ENCODE data around the gene MYO9B. TPM values are rescaled to one million over a fixed set of nuclear protein-coding genes. Genes with fewer than 3 reads are reported as not detected.

MYO9B gene
- polyA plus RNA-seq, 3 donors from 2014 or later: 5.9 to 33.8 (median 6.0) TPM

- no peak for DNase-seq
- peaks cover 0 to 1% of the 10 kb centered on the region in 2 donors for H3K4me1 Mint-ChIP-seq
- H3K4me3 Mint-ChIP-seq: no peak overlapping the region
- peak overlapping the region in 1 of 6 donors; percentile 68 for H3K27ac Mint-ChIP-seq
- H3K36me3 Mint-ChIP-seq: peaks cover 20 to 42% (median 21%) of the 10 kb centered on the region in 3 donors
- peaks cover 1 to 14% (median 3%) of the 10 kb centered on the region in 3 donors for H3K27me3 Mint-ChIP-seq (ENCODE audit: low read depth in 3 of 3)
- no peaks in the 10 kb centered on the region for H3K9me3 Mint-ChIP-seq
Observed at GRCh38 chr19:17202713-17203112, 127.1 kb downstream of the MYO9B start.

- peak; percentile 31 to 35 (median 32) for DNase-seq
- peaks cover 0 to 1% of the 10 kb centered on the region in 2 donors for H3K4me1 Mint-ChIP-seq
- H3K4me3 Mint-ChIP-seq: no peak overlapping the region
- no peaks in the 10 kb centered on the region for H3K9me3 Mint-ChIP-seq
- H3K27ac Mint-ChIP-seq: no peak overlapping the region
- H3K27me3 Mint-ChIP-seq (ENCODE audit: low read depth in 3 of 3): peaks cover 4 to 15% (median 7%) of the 10 kb centered on the region in 3 donors
- peaks cover 23 to 35% (median 25%) of the 10 kb centered on the region in 3 donors for H3K36me3 Mint-ChIP-seq
Observed at GRCh38 chr19:17205237-17206140, 129.9 kb downstream of the MYO9B start.

DNA sequence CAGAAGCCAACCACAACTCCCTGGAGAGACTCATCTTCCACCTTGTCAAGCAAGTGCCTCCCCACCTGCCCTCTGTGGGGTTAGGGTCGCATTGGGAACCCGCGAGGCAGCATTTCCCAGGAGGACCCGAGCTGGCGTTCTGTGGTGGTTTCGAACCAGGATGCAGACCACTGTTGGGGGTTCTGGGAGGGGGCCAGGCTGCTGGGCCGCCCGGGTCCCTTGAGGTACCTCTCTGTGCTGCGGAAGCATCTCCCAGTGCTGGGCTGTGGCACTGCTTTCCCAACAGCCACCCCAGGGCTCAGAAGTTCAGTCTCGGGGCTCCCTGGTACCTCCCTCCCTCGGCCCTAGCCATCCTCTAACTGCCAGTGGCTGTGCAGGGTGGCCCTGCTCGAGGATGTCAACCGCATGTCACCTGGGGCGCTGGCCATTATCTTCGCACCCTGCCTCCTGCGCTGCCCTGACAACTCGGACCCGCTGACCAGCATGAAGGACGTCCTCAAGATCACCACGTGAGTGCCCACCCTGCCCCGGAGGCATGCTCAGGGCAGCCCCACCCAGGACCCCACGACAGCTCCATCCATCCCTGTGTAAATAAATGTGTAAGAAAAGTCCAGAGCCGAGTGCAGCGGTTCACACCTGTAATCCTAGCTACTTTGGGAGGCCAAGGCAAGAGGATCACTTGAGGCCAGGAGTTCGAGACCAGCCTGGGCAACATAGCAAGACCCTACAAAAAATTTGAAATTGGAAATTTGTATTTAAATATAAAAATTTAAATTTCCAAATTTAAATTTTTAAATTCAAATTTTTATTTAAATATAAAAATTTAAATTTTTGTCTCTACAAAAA lies 131.4 kb downstream of the MYO9B start:
- no peak for DNase-seq
- peaks cover 0 to 1% of the 10 kb centered on the region in 2 donors for H3K4me1 Mint-ChIP-seq
- H3K27ac Mint-ChIP-seq: no peak overlapping the region
- H3K27me3 Mint-ChIP-seq (ENCODE audit: low read depth in 3 of 3): peaks cover 4 to 15% (median 7%) of the 10 kb centered on the region in 3 donors
- no peak overlapping the region for H3K4me3 Mint-ChIP-seq
- peaks cover 19 to 25% (median 20%) of the 10 kb centered on the region in 3 donors for H3K36me3 Mint-ChIP-seq
- no peaks in the 10 kb centered on the region for H3K9me3 Mint-ChIP-seq

- H3K27ac Mint-ChIP-seq: peak overlapping the region in 3 of 6 donors; percentile 6 to 66 (median 55)
- peaks cover 15 to 22% (median 15%) of the 10 kb centered on the region in 3 donors for H3K36me3 Mint-ChIP-seq
- DNase-seq: no peak
- H3K9me3 Mint-ChIP-seq: no peaks in the 10 kb centered on the region
- peaks cover under 1 to 2% of the 10 kb centered on the region in 2 donors for H3K4me1 Mint-ChIP-seq
- H3K4me3 Mint-ChIP-seq: no peak overlapping the region
- peaks cover 4 to 8% (median 7%) of the 10 kb centered on the region in 3 donors for H3K27me3 Mint-ChIP-seq (ENCODE audit: low read depth in 3 of 3)
Observed at GRCh38 chr19:17209126-17210036, 133.8 kb downstream of the MYO9B start.

DNA sequence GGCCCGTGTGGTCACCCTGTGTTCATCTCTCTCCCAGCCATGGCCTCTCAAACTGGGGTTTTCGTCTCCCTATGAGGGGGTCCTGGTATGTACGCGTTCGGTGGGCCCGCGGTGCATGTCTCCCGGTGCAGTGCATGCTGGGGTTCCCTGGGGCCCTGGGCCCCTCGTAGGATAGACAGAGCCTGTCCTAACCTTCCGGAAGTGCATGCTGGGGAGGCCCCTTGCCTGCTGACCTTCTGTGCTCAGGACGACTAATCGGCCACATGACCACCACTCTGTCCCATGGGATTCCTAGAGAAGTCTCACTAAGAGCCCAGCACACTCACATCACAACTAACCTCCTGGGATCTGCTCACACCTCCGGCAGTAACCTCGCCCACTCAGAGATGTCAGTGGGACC lies 134.7 kb downstream of the MYO9B start:
- Mint-ChIP-seq H3K27ac (no peak overlapping the region), H3K36me3 (peaks cover 18 to 22% (median 18%) of the 10 kb centered on the region in 3 donors), H3K9me3 (no peaks in the 10 kb centered on the region), H3K27me3 (ENCODE audit: low read depth in 3 of 3) (peaks cover 4 to 12% (median 7%) of the 10 kb centered on the region in 3 donors), H3K4me1 (peaks cover 9 to 11% of the 10 kb centered on the region in 2 donors), H3K4me3 (no peak overlapping the region)
- no peak for DNase-seq

- H3K27me3 Mint-ChIP-seq (ENCODE audit: low read depth in 3 of 3): peaks cover 4 to 9% (median 7%) of the 10 kb centered on the region in 3 donors
- H3K4me1 Mint-ChIP-seq: peaks cover 12 to 14% of the 10 kb centered on the region in 2 donors
- no peak overlapping the region for H3K4me3 Mint-ChIP-seq
- H3K36me3 Mint-ChIP-seq: peaks cover 19 to 24% (median 20%) of the 10 kb centered on the region in 3 donors
- no peak overlapping the region for H3K27ac Mint-ChIP-seq
- DNase-seq: no peak
- H3K9me3 Mint-ChIP-seq: no peaks in the 10 kb centered on the region
Observed at GRCh38 chr19:17211547-17212446, 136.2 kb downstream of the MYO9B start.

- peaks cover 12 to 14% of the 10 kb centered on the region in 2 donors for H3K4me1 Mint-ChIP-seq
- H3K4me3 Mint-ChIP-seq: no peak overlapping the region
- peaks cover 22 to 29% (median 23%) of the 10 kb centered on the region in 3 donors for H3K36me3 Mint-ChIP-seq
- no peaks in the 10 kb centered on the region for H3K9me3 Mint-ChIP-seq
- H3K27ac Mint-ChIP-seq: peak overlapping the region in 2 of 6 donors; percentile 17 to 24
- peaks cover 4 to 8% (median 7%) of the 10 kb centered on the region in 3 donors for H3K27me3 Mint-ChIP-seq (ENCODE audit: low read depth in 3 of 3)
- no peak for DNase-seq
Observed at GRCh38 chr19:17213334-17213733, 137.8 kb downstream of the MYO9B start.

- Mint-ChIP-seq H3K4me3 (peak overlapping the region; percentile 81 to 97 (median 96)), H3K9me3 (no peaks in the 10 kb centered on the region), H3K36me3 (peaks cover 20 to 29% (median 24%) of the 10 kb centered on the region in 3 donors), H3K27ac (peak overlapping the region; percentile 94 to 99 (median 98)), H3K4me1 (peaks cover 12 to 14% of the 10 kb centered on the region in 2 donors), H3K27me3 (ENCODE audit: low read depth in 3 of 3) (peaks cover 3 to 6% (median 5%) of the 10 kb centered on the region in 3 donors)
- no peak for DNase-seq
Observed at GRCh38 chr19:17214508-17215126, 139.0 kb downstream of the MYO9B start.

DNA sequence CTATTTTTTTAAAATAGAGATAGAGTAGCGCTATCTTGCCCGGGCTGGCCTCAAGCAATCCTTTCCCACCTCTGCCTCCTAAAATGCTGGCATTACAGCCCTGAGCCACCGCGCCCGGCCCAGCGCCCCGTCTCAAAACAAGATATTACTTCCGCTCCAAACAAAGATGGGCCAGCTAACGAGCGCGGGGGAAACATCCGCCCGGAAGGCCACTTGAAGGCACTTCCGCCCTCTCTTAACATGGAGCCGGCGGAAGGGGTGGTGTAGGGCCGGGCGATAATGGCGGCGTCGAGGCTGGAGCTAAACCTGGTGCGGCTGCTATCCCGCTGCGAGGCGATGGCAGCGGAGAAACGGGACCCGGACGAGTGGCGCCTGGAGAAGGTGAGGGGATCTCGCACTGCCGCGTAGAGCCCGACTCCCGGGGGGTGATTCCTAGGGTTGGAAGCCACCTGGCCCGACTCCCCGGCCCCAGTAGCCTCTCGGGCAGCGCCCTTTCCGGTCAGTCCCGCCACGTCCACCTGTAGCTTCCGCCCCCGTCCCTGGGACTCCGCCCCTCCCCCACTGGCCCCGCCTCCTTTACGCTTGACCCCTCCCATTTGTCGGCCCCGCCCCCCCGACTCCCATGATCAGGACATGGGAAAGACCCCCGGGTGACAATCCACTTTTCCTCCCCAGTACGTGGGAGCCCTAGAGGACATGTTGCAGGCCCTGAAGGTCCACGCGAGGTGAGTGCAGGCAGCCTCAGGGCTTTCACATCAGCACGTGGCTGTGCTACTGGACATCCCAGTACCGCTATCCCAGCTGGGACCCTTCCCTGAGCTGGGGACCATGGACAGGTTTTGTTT lies 139.8 kb downstream of the MYO9B start, which contains the start of gene USE1:
TSS of gene USE1 (plus strand) at position 231 of the 845 bp plus-strand sequence. CDS start at position 280, 49 bp downstream.
- Mint-ChIP-seq H3K27ac (peak within 1 kb of the TSS; percentile 94 to 99 (median 98)), H3K9me3 (no peaks in the 10 kb centered on the region), H3K36me3 (peaks cover 20 to 27% (median 24%) of the 10 kb centered on the region in 3 donors), H3K27me3 (ENCODE audit: low read depth in 3 of 3) (peaks cover 3 to 6% (median 5%) of the 10 kb centered on the region in 3 donors), H3K4me1 (peaks cover 12 to 14% of the 10 kb centered on the region in 2 donors), H3K4me3 (peak within 1 kb of the TSS; percentile 81 to 97 (median 96))
- peak; percentile 88 for DNase-seq

- Mint-ChIP-seq H3K36me3 (peaks cover 20 to 26% (median 24%) of the 10 kb centered on the region in 3 donors), H3K4me3 (peak overlapping the region; percentile 81 to 97 (median 96)), H3K27me3 (ENCODE audit: low read depth in 3 of 3) (peaks cover 3 to 5% (median 3%) of the 10 kb centered on the region in 3 donors), H3K27ac (peak overlapping the region; percentile 68 to 99 (median 97)), H3K4me1 (peaks cover 12 to 14% of the 10 kb centered on the region in 2 donors), H3K9me3 (no peaks in the 10 kb centered on the region)
- DNase-seq: no peak
Observed at GRCh38 chr19:17216058-17216670, 140.6 kb downstream of the MYO9B start.

Measured in immature natural killer cell (primary cell).